Vagina (tissue), 2 donors: ENCODE results near the gene MVK. TPM values are rescaled to one million over a fixed set of nuclear protein-coding genes. Genes with fewer than 3 reads are reported as not detected.

Experiments
- DNase-seq, 2 donors: peaks; one replicate each; pipeline ENCODE4 v3.0.0-alpha.2; 2017; ENCODE audit errors: extremely low spot score in 2 of 2
- H3K27ac ChIP-seq: fragments of 200-600 bp; sonication (generic); one replicate; pipeline ENCODE4 v1.5.1; 2019
- H3K27me3 ChIP-seq: fragments of 200-600 bp; sonication (generic); one replicate; pipeline ENCODE4 v1.5.1; 2019
- H3K36me3 ChIP-seq, 2 donors: fragments of 200-600 bp; sonication (generic); one replicate each; pipeline ENCODE4 v1.5.1; 2017 to 2019
- H3K4me1 ChIP-seq: fragments of 200-600 bp; sonication (generic); one replicate; pipeline ENCODE4 v1.5.1; 2019
- H3K4me3 ChIP-seq, 2 donors: fragments of 200-600 bp; sonication (generic); 1 replicate in 1 of 2; 2 replicates in 1 of 2; pipeline ENCODE4 v1.5.1; 2016 to 2019
- H3K9me3 ChIP-seq: fragments of 200-600 bp; sonication (generic); one replicate; pipeline ENCODE4 v1.5.1; 2019
- POLR2A ChIP-seq, 2 donors: fragments of 450-650 bp; IDR thresholded peaks; one replicate each; pipeline ENCODE4 v1.6.1; 2017; ENCODE audit warnings: antibody characterized with exemption in 2 of 2, mild to moderate bottlenecking in 2 of 2, moderate library complexity in 2 of 2
- POLR2AphosphoS5 ChIP-seq, 2 donors: sonication (generic); formaldehyde crosslinking; IDR thresholded peaks; one replicate each; pipeline ENCODE4 v1.9.0; 2017; ENCODE audit warnings: antibody characterized with exemption in 2 of 2, mild to moderate bottlenecking in 2 of 2, low read depth in 1 of 2; ENCODE audit not compliant: insufficient read depth in 1 of 2
- intact Hi-C: fragments of 100-400 bp; cut with DNase I; formaldehyde crosslinking; loops from one replicate; pipeline ENCODE4 v1.15.1; 2023
- total RNA-seq: library from RNA; depleted of rRNA; stranded (reverse); fragments of >200 nt; gene quantifications from one replicate; pipeline ENCODE4 v1.2.3, GENCODE V29; 2016
- TF ChIP-seq, protein P1 (sequence below), 3 experiments: fragments of 450-650 bp in 2 of 3; fragments of 200-600 bp in 1 of 3; sonication (generic) in 1 of 3; IDR thresholded peaks; one replicate each; pipeline ENCODE4 v1.5.1; 2017 to 2019; ENCODE audit warnings: antibody characterized with exemption in 3 of 3, mild to moderate bottlenecking in 2 of 3, moderate library complexity in 2 of 3

MVK gene
- total RNA-seq, 1 donor from 2014 or later = 24.1 TPM

DNA sequence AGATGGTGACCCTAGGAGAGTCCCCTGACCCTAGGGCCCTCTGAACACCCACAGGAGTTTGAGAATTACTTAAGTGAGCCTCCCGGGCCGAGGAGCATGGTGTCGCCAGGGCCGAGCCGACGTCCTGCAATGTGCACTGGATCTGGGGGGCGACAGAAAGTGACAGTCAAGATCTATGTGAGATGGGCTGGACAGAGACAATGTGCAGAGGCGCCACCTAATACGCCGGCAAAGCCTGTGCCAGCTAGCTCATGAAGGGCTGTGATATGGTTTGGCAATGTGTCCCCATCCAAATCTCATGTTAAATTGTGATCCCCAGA is 11.9 kb upstream of the MVK start:
- no peak overlapping the region for H3K27ac ChIP-seq
- no peaks in the 10 kb centered on the region for H3K27me3 ChIP-seq
- H3K4me1 ChIP-seq = no peaks in the 10 kb centered on the region
- H3K4me3 ChIP-seq = no peak overlapping the region
- DNase-seq = no peak
- TF ChIP-seq, protein P1, sequence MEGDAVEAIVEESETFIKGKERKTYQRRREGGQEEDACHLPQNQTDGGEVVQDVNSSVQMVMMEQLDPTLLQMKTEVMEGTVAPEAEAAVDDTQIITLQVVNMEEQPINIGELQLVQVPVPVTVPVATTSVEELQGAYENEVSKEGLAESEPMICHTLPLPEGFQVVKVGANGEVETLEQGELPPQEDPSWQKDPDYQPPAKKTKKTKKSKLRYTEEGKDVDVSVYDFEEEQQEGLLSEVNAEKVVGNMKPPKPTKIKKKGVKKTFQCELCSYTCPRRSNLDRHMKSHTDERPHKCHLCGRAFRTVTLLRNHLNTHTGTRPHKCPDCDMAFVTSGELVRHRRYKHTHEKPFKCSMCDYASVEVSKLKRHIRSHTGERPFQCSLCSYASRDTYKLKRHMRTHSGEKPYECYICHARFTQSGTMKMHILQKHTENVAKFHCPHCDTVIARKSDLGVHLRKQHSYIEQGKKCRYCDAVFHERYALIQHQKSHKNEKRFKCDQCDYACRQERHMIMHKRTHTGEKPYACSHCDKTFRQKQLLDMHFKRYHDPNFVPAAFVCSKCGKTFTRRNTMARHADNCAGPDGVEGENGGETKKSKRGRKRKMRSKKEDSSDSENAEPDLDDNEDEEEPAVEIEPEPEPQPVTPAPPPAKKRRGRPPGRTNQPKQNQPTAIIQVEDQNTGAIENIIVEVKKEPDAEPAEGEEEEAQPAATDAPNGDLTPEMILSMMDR (IDR thresholded peaks at IDR 0.05) = no peak
- no peak for TF ChIP-seq POLR2AphosphoS5 (IDR thresholded peaks at IDR 0.05; ENCODE audit: insufficient read depth in 1 of 2, low read depth in 1 of 2)
- no peak for TF ChIP-seq POLR2A (IDR thresholded peaks at IDR 0.05)
- no peaks in the 10 kb centered on the region for H3K9me3 ChIP-seq
- H3K36me3 ChIP-seq = peaks cover 0 to 13% of the 10 kb centered on the region in 2 donors
- intact Hi-C loops = no loop called here

DNA sequence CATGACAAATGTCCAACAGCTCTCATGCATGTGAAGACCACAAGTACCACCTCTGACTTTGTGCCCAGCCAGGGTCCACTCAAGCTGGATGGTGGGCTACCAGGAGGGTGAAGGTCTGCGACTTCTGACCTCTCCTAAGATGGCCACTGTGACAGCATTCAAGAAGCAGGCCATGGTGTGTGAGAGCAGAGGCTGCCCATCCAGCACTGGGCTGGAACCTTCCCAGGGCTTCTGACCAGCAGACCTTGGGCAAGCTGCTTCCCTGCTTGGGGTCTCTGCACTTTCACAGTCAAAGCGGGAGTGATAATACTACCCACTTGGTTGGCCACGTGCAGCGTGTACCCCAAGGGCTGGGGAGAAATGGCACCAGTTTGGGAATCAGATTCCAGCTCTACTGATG is 10.7 kb upstream of the MVK start:
- H3K27me3 ChIP-seq = no peaks in the 10 kb centered on the region
- intact Hi-C loops = no loop called here
- no peak for DNase-seq
- peaks cover 0 to 13% of the 10 kb centered on the region in 2 donors for H3K36me3 ChIP-seq
- H3K9me3 ChIP-seq = no peaks in the 10 kb centered on the region
- no peak overlapping the region for H3K27ac ChIP-seq
- no peak for TF ChIP-seq POLR2A (IDR thresholded peaks at IDR 0.05)
- TF ChIP-seq, protein P1 (IDR thresholded peaks at IDR 0.05) = no peak
- no peak for TF ChIP-seq POLR2AphosphoS5 (IDR thresholded peaks at IDR 0.05; ENCODE audit: insufficient read depth in 1 of 2, low read depth in 1 of 2)
- no peak overlapping the region for H3K4me3 ChIP-seq
- no peaks in the 10 kb centered on the region for H3K4me1 ChIP-seq

DNA sequence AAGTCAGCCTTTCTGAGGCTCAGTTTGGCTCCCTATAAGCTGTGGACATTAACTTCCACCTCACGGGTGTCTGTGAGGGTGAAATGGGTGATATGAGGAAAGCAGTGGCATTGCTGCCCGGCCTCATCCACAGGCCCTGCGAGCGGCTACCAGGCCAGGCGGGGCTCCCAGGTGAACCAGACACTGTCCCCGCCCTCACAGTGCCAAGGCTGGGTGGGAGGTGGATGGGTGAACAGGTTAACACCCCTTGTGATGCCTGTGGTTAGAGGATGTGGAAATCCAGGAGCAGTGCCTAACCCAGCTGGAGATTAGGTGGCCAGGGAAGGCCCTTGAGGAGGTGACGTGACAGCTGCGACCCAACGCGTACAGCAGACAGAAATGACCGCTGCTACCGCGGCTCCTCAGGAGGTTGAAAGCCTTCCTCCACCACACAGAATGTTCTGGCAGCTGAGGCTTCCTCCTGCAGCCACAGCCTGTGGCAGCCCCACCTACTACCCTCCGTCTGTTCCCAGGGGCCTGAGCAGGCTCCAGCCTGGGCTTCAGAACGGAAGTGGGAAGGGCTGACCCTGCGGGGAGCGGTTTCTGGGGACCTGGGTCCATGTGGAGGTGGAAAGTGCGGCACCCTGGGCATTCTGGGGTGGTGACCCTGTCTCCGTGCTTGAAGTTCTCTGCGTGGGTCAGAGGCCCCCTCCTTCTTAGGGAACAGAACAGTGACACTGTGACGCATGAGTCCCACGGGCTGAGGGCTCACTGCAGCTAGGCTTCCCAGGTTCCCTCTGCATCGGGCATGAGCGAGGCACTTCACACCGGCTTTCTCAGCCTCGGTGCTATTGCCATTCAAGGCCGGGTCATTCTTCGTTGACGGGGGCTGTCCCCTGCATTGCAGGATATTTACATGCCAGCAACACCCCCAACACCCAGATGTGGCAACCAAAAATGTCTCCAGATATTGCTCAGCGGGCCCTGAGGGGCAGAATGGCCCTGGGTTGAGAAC is 10.0 kb upstream of the MVK start:
- Histone ChIP-seq H3K9me3 (no peaks in the 10 kb centered on the region), H3K27me3 (no peaks in the 10 kb centered on the region), H3K36me3 (peaks cover 0 to 18% of the 10 kb centered on the region in 2 donors), H3K4me1 (no peaks in the 10 kb centered on the region), H3K4me3 (no peak overlapping the region), H3K27ac (no peak overlapping the region)
- no peak for DNase-seq
- intact Hi-C loops = no loop called here
- TF ChIP-seq POLR2AphosphoS5 (IDR thresholded peaks at IDR 0.05; ENCODE audit: insufficient read depth in 1 of 2, low read depth in 1 of 2) (no peak), POLR2A (IDR thresholded peaks at IDR 0.05) (no peak)
- TF ChIP-seq, protein P1 (IDR thresholded peaks at IDR 0.05) = no peak

DNA sequence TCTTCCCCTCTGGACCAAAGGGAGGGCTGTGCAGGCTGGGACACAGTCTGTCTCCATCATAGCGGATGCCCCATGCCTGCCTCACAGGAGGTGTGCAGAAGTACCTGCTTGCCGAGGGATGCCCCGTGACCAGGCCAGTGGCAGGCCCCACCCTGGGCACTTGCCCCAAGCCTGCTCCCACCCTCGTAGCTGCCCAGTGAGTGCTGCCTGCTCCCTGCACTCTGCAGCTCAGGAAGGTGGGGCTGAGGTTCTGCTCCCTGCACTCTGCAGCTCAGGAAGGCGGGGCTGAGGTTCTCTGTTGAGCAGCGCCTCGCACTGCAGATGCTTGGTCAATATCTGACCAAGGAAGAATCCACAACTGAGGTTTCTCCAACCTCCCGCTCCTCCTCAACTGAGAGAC is 7.2 kb upstream of the MVK start:
- no peaks in the 10 kb centered on the region for H3K4me1 ChIP-seq
- no peak for DNase-seq
- no peak overlapping the region for H3K27ac ChIP-seq
- intact Hi-C loops = no loop called here
- TF ChIP-seq POLR2AphosphoS5 (IDR thresholded peaks at IDR 0.05; ENCODE audit: insufficient read depth in 1 of 2, low read depth in 1 of 2) (no peak), POLR2A (IDR thresholded peaks at IDR 0.05) (no peak)
- TF ChIP-seq, protein P1 (IDR thresholded peaks at IDR 0.05) = no peak
- H3K27me3 ChIP-seq = no peaks in the 10 kb centered on the region
- no peak overlapping the region for H3K4me3 ChIP-seq
- peaks cover 0 to 18% of the 10 kb centered on the region in 2 donors for H3K36me3 ChIP-seq
- H3K9me3 ChIP-seq = no peaks in the 10 kb centered on the region

DNA sequence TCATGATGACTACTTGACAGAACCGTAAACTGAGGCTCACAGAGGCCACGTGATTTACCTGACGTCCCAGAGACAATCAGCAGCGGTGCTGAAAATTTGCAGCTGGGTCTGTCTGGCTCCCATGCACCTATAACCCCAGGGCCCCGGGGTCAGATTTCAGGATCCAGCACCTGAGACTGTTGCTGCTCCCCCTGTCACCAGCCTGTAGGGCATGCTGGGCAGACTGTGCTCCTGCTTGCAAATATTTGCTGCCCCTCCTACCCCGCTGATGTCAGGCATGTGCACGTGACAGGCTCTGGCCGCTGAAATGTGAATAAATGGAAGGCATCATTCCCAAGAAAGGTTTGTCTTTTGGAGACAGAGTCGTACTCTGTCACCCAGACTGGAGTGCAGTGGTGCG is 6.3 kb upstream of the MVK start:
- Histone ChIP-seq H3K4me1 (peaks cover 4% of the 10 kb centered on the region), H3K9me3 (no peaks in the 10 kb centered on the region), H3K27ac (no peak overlapping the region), H3K4me3 (no peak overlapping the region), H3K36me3 (peaks cover 0 to 18% of the 10 kb centered on the region in 2 donors), H3K27me3 (no peaks in the 10 kb centered on the region)
- intact Hi-C loops = no loop called here
- TF ChIP-seq POLR2A (IDR thresholded peaks at IDR 0.05) = no peak
- TF ChIP-seq POLR2AphosphoS5 (IDR thresholded peaks at IDR 0.05; ENCODE audit: insufficient read depth in 1 of 2, low read depth in 1 of 2) = no peak
- TF ChIP-seq, protein P1 (IDR thresholded peaks at IDR 0.05) = no peak
- no peak for DNase-seq
